GM18951 (cell line): Measurements from ENCODE around the gene PNMA5.
"Not testable (repeated sequence)": the region's sequence is repeated elsewhere in the genome, so short reads cannot be mapped to it uniquely, and the experiment has no call there.

Experiments used
- POLR2A ChIP-seq: IDR thresholded peaks from 4 replicates; pipeline ENCODE4 v1.6.1; 2011; ENCODE audit warnings: mild to moderate bottlenecking; ENCODE audit not compliant: insufficient read length, insufficient read depth; ENCODE audit errors: extremely low read depth
- in situ Hi-C: fragments of 300-500 bp; cut with MboI; formaldehyde crosslinking; loops from one replicate; pipeline ENCODE4 v1.12.0; 2022; ENCODE audit warnings: low sequenced_read_pairs, mixed read lengths, inconsistent platforms; ENCODE audit not compliant: unreplicated experiment

PNMA5 gene

DNA sequence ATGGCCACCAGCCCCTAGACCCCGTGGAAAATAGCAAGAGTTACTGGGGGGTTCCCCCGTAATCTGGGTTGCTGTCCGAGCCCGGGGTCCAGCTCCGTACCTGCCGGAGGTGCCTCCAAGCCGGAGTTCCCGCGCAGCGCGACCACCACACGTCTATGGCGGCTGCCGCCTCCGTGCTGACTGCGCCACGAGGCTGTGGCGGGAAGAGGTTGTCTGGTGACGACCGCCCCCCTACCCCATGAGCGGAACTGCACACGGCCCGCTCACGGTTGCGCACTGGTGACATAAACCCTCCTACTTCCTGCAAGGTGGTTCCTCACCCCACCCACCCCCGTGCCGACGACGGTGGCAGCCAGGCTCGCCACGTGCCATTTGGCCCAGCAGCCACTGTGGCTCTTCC is at the start of gene PNMA5:
PNMA5 (minus strand) TSS at position 184 of the 400 bp plus-strand sequence. CDS start 2,518 bp downstream, outside the sequence.
- no peak for TF ChIP-seq POLR2A
- in situ Hi-C loops: no loop called here

DNA sequence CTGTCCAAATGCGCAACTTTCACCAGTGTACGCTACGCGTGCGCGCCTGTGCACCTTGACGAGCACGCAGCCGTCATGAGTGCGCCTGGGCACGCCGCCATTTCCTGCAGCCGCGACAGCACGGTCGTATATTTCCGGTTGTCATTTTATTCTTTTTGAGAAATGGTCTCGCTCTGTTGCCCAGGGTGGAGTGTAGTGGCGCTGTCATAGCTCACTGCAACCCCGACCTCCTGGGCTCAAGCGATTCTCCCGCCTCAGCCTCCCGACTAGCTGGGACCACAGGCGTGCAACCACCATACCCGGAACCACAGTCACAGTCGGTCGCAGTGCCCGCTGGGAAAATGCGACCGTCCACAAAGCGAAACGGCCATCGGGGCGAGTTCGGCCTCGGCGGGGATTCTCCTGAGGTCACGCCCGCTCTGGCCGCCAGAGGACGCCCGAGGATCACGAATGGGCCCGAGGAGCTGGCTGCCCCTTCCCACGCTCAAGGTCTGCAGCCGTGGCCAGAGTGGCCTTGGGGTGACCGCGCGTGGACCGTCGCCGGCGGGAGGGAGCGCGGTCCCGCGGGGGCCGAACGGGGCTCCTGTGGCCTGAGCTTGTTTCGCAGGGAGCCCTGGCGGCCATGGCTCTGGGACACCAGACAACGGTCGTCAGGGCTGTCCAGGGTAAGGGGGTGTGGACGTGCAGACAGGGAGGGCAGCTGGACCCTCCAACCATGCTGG is 38.6 kb upstream of the PNMA5 start:
- TF ChIP-seq POLR2A: peak; percentile 34
- in situ Hi-C loops: no loop called here

- in situ Hi-C loops: no loop called here
- no peak for TF ChIP-seq POLR2A
Observed at GRCh38 chrX:153030801-153031200, 36.9 kb upstream of the PNMA5 start.

DNA sequence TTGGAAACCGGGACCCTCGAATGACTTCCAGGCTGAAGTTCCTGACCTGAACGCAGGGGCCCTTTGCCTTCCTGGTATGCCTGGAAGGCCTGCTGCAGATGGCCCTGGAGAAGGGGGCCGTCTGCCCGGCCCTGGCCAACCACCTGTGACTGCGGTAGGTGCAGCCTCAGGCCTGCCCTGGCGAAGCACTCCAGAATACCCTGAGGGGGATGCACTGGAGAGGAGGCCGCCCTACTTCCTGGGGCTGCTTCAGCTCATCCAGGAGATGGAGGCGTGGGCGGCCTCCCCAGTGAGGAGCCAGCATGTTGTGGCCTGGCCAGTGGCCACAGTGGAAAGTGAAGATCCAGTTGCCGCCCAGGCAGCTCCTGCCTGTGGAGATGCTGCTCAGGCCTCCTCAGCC is 36.0 kb upstream of the PNMA5 start:
- in situ Hi-C loops: no loop called here
- no peak for TF ChIP-seq POLR2A

DNA sequence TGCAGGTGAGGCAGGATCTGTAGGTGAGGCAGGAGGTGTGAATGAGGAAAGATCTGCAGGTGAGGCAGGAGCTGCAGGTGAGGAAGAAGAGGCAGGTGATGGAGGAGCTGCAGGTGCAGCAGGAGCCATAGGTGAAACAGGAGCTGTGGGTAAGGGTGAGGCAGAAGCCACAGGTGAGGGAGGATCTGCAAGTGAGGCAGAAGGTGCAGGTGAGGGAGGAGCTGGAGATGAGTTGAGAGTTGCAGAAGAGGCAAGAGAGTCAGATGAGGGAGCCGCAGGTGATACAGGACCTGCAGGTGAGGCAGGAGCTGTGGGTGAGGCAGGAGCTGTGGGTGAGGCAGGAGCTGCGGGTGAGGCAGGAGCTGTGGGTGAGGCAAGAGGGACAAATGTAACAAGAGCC is 35.2 kb upstream of the PNMA5 start:
- no peak for TF ChIP-seq POLR2A
- in situ Hi-C loops: no loop called here

- in situ Hi-C loops: not testable (repeated sequence)
Observed at GRCh38 chrX:153028487-153028886, 34.6 kb upstream of the PNMA5 start.

- in situ Hi-C loops: not testable (repeated sequence)
Observed at GRCh38 chrX:153026501-153026900, 32.6 kb upstream of the PNMA5 start.

- in situ Hi-C loops: no loop called here
- no peak for TF ChIP-seq POLR2A
Observed at GRCh38 chrX:153019166-153019565, 25.2 kb upstream of the PNMA5 start.

DNA sequence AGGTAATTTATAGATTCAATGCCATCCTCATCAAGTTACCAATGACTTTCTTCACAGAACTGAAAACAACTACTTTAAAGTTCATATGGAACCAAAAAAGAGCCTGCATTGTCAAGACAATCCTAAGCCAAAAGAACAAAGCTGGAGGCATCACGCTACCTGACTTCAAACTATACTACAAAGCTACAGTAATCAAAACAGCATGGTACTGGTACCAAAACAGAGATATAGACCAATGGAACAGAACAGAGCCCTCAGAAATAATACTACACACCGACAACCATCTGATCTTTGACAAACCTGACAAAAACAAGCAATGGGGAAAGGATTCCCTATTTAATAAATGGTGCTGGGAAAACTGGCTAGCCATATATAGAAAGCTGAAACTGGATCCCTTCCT is 23.3 kb upstream of the PNMA5 start:
- in situ Hi-C loops: not testable (repeated sequence)

DNA sequence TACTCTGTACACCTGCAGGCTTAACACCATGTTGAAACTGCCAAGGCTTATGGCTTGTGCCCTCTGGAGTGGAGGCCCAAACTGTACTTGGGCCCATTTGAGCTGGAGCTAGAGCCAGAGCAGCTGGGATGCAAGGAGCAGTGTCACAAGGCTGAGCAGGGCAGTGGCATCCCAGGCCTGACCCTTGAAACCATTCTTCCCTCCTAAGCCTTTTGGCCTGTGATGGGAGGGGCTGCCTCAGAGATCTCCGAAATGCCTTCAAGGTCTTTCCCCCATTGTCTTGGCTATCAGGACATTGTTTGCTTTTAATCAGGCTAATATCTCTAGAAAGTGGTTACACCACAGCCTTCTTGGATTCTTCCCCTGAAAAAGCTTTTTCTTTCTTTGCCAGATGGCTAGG is 10.9 kb upstream of the PNMA5 start:
- no peak for TF ChIP-seq POLR2A
- in situ Hi-C loops: no loop called here

DNA sequence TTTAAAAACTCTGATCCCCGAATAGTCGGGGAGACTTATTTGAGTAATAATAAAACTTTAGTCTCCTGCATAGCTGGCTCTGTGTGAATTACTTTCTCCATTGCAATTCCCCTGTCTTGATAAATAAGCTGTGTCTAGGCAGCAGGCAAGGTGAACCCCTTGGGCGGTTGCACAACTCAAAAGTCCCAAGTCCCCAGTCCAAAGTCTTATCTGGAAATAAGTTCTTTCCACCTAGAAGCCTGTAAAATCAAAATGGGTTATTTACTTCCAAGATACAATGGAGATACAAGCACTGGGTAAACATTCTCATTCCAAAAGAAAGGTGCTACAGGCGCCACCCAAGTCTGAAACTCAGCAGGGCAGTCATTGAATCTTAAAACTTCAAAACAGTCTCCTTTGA is 10.1 kb upstream of the PNMA5 start:
- no peak for TF ChIP-seq POLR2A

GRCh38 chrX:153002182-153002581 is 8.3 kb upstream of the PNMA5 start:
- in situ Hi-C loops: not testable (repeated sequence)

More for the DNA sequence above, 10.1 kb upstream of the PNMA5 start:
- in situ Hi-C loops: no loop called here

GRCh38 chrX:152997337-152997736 is 3.4 kb upstream of the PNMA5 start:
- no peak for TF ChIP-seq POLR2A

DNA sequence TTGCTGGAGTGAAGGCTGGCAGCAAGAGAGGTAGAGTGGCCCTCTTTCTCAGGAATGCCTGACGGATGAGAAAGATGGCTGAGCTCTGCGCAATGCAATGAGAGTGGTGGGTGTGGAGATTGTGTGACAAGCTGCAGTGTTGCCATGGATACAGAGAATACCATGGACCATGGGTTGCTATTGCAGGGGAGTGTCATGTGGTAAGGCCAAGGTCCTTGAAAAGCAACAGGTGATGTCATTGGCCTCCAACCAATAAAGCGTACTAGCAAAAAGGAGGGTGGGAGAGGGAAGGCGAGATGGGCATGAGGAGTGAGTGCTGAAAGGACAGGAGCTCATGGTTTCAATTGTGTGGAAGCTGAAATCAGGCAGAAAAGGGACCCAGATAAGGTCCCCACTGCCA is 1.8 kb downstream of the PNMA5 start:
- TF ChIP-seq POLR2A: no peak

More at GRCh38 chrX:152997337-152997736, 3.4 kb upstream of the PNMA5 start:
- in situ Hi-C loops: no loop called here

DNA sequence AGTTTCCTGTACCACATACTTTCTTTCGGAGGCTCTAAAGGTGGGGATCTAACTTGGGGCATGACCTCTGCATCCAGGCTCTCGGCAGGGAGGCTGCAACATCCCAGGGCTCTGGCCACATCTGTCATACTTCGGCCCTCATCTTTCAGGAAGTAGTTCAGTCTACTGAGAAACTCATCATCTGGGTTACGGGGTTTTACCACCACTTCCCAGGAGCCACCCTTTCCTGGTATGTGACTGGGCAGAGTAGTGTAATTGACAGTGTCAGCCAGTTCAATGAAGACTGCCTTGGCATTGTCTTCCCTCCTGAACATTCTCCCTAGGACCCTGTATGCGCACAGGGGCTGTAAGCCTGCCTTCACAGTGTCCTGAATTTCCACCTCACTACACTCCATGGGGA is 2.8 kb downstream of the PNMA5 start:
- in situ Hi-C loops: no loop called here
- no peak for TF ChIP-seq POLR2A

More for the DNA sequence above, 1.8 kb downstream of the PNMA5 start:
- in situ Hi-C loops: no loop called here
